Fibroblast of mammary gland (primary cell): ENCODE results near the gene CMPK2.
A peak's percentile ranks its signal among the peaks of the same experiment; 100 is the strongest.
"Not testable (repeated sequence)": the region's sequence is repeated elsewhere in the genome, so short reads cannot be mapped to it uniquely, and the experiment has no call there.

Experiments
- DNase-seq: peaks from one replicate; pipeline ENCODE4 v3.0.0-alpha.2; 2010; ENCODE audit warnings: low read depth
- H3K4me3 ChIP-seq: 2 replicates; pipeline ENCODE4 v1.5.1; 2011; ENCODE audit warnings: low read depth, mild to moderate bottlenecking, low read length, moderate library complexity; ENCODE audit not compliant: control insufficient read depth
- CTCF ChIP-seq: conservative IDR thresholded peaks from 2 replicates; pipeline ENCODE4 v1.5.1; 2011; ENCODE audit warnings: low read depth, low read length, inconsistent platforms; ENCODE audit not compliant: control insufficient read depth, insufficient read depth

The CMPK2 gene

GRCh38 chr2:6908291-6908690, 42.6 kb upstream of the CMPK2 start:
- H3K4me3 ChIP-seq = no peak overlapping the region
- no peak for TF ChIP-seq CTCF
- DNase-seq = no peak

- DNase-seq = no peak
- no peak overlapping the region for H3K4me3 ChIP-seq
- TF ChIP-seq CTCF = no peak
These were observed 40.5 kb upstream of the CMPK2 start for GRCh38 chr2:6906165-6906741.

GRCh38 chr2:6905668-6906067, 40.0 kb upstream of the CMPK2 start:
- no peak for TF ChIP-seq CTCF
- no peak for DNase-seq
- no peak overlapping the region for H3K4me3 ChIP-seq

- not testable (repeated sequence) for DNase-seq
These were observed 36.9 kb upstream of the CMPK2 start for GRCh38 chr2:6902581-6902980.

GRCh38 chr2:6896930-6897759, 31.4 kb upstream of the CMPK2 start:
- H3K4me3 ChIP-seq = no peak overlapping the region
- peak; percentile 62 for DNase-seq
- TF ChIP-seq CTCF = peak; percentile 59

More at GRCh38 chr2:6902581-6902980, 36.9 kb upstream of the CMPK2 start:
- not testable (repeated sequence) for H3K4me3 ChIP-seq

- H3K4me3 ChIP-seq = no peak overlapping the region
- no peak for DNase-seq
- TF ChIP-seq CTCF = no peak
These were observed 28.3 kb upstream of the CMPK2 start for GRCh38 chr2:6893876-6894482.

GRCh38 chr2:6888724-6889123, 23.0 kb upstream of the CMPK2 start:
- H3K4me3 ChIP-seq = no peak overlapping the region
- no peak for TF ChIP-seq CTCF
- no peak for DNase-seq
